Breast epithelium (tissue), 4 donors: ENCODE results near the gene TMEM243. TPM values are rescaled to one million over a fixed set of nuclear protein-coding genes. Genes with fewer than 3 reads are reported as not detected.
"Not testable (repeated sequence)": the region's sequence is repeated elsewhere in the genome, so short reads cannot be mapped to it uniquely, and the experiment has no call there.

Source experiments
- DNase-seq, 2 donors: peaks; one replicate each; pipeline ENCODE4 v3.0.0-alpha.2; 2019; ENCODE audit warnings: low spot score in 2 of 2
- H3K27ac ChIP-seq, 2 donors: fragments of 200-600 bp; sonication (generic) in 1 of 2; one replicate each; pipeline ENCODE4 v1.5.1; 2016 to 2019; ENCODE audit warnings: mild to moderate bottlenecking in 1 of 2
- H3K27me3 ChIP-seq, 2 donors: fragments of 200-600 bp; sonication (generic) in 1 of 2; one replicate each; pipeline versions ENCODE4 v1.5.1 to v1.6.0; 2017 to 2019; ENCODE audit warnings: control low read depth in 1 of 2, mild to moderate bottlenecking in 1 of 2
- H3K36me3 ChIP-seq: fragments of 200-600 bp; one replicate; pipeline ENCODE4 v1.5.1; 2019
- H3K4me1 ChIP-seq, 2 donors: fragments of 200-600 bp; sonication (generic); one replicate each; pipeline ENCODE4 v1.5.1; 2016 to 2019; ENCODE audit warnings: control low read depth in 1 of 2
- H3K4me3 ChIP-seq, 3 donors: fragments of 200-600 bp; sonication (generic); 1 replicate in 2 of 3; 2 replicates in 1 of 3; pipeline ENCODE4 v1.5.1; 2016 to 2019; ENCODE audit warnings: mild to moderate bottlenecking in 3 of 3, moderate library complexity in 2 of 3
- H3K9me3 ChIP-seq, 2 donors: fragments of 200-600 bp; sonication (generic) in 1 of 2; one replicate each; pipeline ENCODE4 v1.5.1; 2016 to 2019; ENCODE audit warnings: control low read depth in 1 of 2
- POLR2A ChIP-seq: fragments of 450-650 bp; IDR thresholded peaks from one replicate; pipeline ENCODE4 v1.6.1; 2016; ENCODE audit warnings: antibody characterized with exemption, mild to moderate bottlenecking, moderate library complexity
- POLR2AphosphoS5 ChIP-seq, 3 donors: sonication (generic); formaldehyde crosslinking; IDR thresholded peaks; one replicate each; pipeline ENCODE4 v1.6.1; 2017; ENCODE audit warnings: antibody characterized with exemption in 3 of 3
- intact Hi-C: fragments of 100-400 bp; cut with DNase I; formaldehyde crosslinking; loops from one replicate; pipeline ENCODE4 v1.15.1; 2023; ENCODE audit warnings: low total_unique reads
- total RNA-seq, 3 donors: library from RNA; depleted of rRNA; stranded (reverse); fragments of >200 nt; gene quantifications; one replicate each; pipeline ENCODE4 v1.1.0, GENCODE V29; 2016
- TF ChIP-seq, protein P1 (sequence below), 3 donors: fragments of 450-650 bp; IDR thresholded peaks; one replicate each; pipeline ENCODE4 v1.5.1; 2016 to 2017; ENCODE audit warnings: antibody characterized with exemption in 3 of 3, mild to moderate bottlenecking in 3 of 3, moderate library complexity in 3 of 3

TMEM243 gene, protein sequence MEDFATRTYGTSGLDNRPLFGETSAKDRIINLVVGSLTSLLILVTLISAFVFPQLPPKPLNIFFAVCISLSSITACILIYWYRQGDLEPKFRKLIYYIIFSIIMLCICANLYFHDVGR
- 10 to 100 TPM; 46.9 to 58.7 (median 50.8) TPM for total RNA-seq

DNA sequence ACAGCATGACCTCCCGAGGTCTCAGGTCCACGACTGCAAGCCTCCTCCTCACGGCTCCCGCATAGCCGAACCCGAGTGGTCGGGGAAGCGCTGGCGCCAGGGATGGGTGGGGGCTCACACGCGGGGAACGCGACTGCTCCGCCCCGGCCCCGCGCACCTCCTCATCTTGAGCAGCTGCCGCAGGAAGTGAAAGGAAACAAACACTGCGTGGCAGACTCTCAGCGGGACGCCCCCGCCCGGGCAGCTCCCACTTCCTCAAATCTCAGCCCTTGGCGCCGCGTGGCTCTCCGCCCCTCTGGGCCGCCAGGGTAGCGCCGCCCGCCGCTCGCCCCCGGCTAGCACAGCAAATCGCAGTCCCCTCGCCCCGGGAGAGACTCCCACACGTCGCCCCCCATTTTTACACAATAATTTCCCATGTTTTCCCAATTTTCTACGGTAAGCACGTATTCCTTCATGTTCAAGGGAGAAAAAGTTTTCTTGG, at the start of gene TMEM243:
Gene TMEM243, minus strand, starts transcription at position 188 of the 481 bp plus-strand sequence. CDS start 229 bp downstream, outside the sequence.
- TF ChIP-seq, protein P1, sequence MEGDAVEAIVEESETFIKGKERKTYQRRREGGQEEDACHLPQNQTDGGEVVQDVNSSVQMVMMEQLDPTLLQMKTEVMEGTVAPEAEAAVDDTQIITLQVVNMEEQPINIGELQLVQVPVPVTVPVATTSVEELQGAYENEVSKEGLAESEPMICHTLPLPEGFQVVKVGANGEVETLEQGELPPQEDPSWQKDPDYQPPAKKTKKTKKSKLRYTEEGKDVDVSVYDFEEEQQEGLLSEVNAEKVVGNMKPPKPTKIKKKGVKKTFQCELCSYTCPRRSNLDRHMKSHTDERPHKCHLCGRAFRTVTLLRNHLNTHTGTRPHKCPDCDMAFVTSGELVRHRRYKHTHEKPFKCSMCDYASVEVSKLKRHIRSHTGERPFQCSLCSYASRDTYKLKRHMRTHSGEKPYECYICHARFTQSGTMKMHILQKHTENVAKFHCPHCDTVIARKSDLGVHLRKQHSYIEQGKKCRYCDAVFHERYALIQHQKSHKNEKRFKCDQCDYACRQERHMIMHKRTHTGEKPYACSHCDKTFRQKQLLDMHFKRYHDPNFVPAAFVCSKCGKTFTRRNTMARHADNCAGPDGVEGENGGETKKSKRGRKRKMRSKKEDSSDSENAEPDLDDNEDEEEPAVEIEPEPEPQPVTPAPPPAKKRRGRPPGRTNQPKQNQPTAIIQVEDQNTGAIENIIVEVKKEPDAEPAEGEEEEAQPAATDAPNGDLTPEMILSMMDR (IDR thresholded peaks at IDR 0.05) = no peak
- TF ChIP-seq POLR2A (peak; percentile 58), POLR2AphosphoS5 (IDR thresholded peaks at IDR 0.05) (peak; percentile 32 to 57 (median 32))
- no peaks in the 10 kb centered on the region for H3K36me3 ChIP-seq
- peak; percentile 62 to 77 for DNase-seq
- intact Hi-C loops = loop anchor here (2.0 kb wide), 1 partner anchor 69 kb away; no protein-coding TSS in a partner anchor
- H3K27me3 ChIP-seq = no peaks in the 10 kb centered on the region
- H3K27ac ChIP-seq = peak within 1 kb of the TSS; percentile 89 to 94
- H3K4me3 ChIP-seq = peak within 1 kb of the TSS; percentile 87 to 97 (median 95)
- no peaks in the 10 kb centered on the region for H3K9me3 ChIP-seq
- H3K4me1 ChIP-seq = peaks cover 3 to 7% of the 10 kb centered on the region in 2 donors

DNA sequence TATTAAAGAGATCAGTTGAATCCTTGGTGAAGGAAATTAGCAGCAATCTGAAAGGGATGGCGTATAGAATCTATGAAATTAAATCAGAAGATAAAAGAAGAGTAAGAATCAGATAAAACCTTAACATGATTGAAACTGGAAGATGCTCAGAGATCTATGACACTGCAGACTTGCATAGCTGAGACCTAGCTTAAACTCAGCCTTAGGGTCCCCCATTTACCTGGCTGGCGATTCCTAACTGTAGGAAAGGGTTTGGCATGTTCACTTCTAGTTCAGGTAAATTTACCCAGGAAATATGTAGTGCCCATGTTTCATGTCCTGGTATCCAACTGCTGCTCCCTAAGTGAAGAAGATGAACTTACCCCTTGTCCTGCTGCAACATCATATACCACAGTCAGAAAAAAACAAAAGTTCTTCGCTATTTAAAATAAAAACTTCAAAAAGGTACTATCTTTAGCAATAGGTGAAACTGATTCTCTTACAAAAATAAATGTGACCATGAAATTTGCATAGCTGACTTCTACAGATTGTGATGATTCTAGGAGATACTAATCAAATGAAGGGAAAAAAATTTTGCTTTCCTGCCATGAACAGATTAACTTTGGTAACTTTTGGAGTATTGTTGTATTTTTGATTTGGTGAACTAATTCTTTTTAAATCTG, 47.8 kb upstream of the TMEM243 start:
- Histone ChIP-seq H3K27me3 (no peaks in the 10 kb centered on the region), H3K4me3 (no peak overlapping the region), H3K9me3 (no peaks in the 10 kb centered on the region), H3K27ac (no peak overlapping the region), H3K36me3 (no peaks in the 10 kb centered on the region), H3K4me1 (no peaks in the 10 kb centered on the region)
- intact Hi-C loops = no loop called here
- TF ChIP-seq POLR2AphosphoS5 (IDR thresholded peaks at IDR 0.05) (no peak), POLR2A (no peak)
- no peak for DNase-seq

DNA sequence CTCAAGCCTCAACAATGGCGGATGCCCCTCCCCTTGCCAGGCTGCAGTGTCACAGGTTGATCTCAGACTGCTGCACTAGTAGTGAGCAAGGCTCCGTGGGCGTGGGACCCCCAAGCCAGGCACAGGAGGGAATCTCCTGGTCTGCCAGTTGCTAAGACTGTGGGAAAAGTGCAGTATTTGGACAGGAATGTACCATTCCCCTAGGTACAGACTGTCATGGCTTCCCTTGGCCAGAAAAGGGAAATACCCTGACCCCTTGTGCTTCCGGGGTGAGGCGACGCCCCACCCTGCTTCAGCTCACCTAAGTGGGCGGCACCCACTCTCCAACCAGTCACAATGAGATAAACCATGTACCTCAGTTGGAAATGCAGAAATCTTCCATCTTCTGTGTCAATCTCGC, 44.0 kb upstream of the TMEM243 start:
- Histone ChIP-seq H3K4me3 (no peak overlapping the region), H3K36me3 (no peaks in the 10 kb centered on the region), H3K27me3 (no peaks in the 10 kb centered on the region), H3K27ac (no peak overlapping the region), H3K9me3 (peaks cover 0 to 7% of the 10 kb centered on the region in 2 donors), H3K4me1 (no peaks in the 10 kb centered on the region)
- intact Hi-C loops = no loop called here
- no peak for TF ChIP-seq POLR2AphosphoS5 (IDR thresholded peaks at IDR 0.05)
- TF ChIP-seq, protein P1 (IDR thresholded peaks at IDR 0.05) = no peak
- no peak for TF ChIP-seq POLR2A
- DNase-seq = no peak

DNA sequence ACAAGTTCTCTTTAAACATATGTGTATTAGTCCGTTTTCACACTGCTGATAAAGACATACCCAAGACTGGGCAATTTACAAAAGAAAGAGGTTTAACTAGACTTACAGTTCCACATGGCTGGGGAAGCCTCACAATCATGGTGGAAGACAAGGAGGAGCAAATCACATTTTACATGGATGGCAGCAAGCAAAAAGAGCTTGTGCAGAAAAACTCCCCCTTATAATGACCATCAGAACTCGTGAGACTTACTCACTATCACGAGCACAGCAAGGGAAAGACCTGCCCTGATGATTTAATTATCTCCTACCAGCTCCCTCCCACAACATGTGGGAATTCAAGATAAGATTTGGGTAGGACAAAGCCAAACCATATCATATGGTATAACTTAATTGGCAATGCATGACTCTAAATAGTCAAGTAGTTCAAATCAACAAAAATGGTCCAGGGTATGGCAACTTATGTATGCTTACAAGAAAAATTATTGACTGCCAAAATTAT, 34.1 kb upstream of the TMEM243 start:
- intact Hi-C loops = no loop called here
- TF ChIP-seq POLR2A (no peak), POLR2AphosphoS5 (IDR thresholded peaks at IDR 0.05) (no peak)
- TF ChIP-seq, protein P1 (IDR thresholded peaks at IDR 0.05) = no peak
- no peaks in the 10 kb centered on the region for H3K4me1 ChIP-seq
- H3K27ac ChIP-seq = no peak overlapping the region
- H3K4me3 ChIP-seq = no peak overlapping the region
- no peak for DNase-seq
- H3K9me3 ChIP-seq = peaks cover 0 to 6% of the 10 kb centered on the region in 2 donors
- no peaks in the 10 kb centered on the region for H3K27me3 ChIP-seq
- H3K36me3 ChIP-seq = no peaks in the 10 kb centered on the region

DNA sequence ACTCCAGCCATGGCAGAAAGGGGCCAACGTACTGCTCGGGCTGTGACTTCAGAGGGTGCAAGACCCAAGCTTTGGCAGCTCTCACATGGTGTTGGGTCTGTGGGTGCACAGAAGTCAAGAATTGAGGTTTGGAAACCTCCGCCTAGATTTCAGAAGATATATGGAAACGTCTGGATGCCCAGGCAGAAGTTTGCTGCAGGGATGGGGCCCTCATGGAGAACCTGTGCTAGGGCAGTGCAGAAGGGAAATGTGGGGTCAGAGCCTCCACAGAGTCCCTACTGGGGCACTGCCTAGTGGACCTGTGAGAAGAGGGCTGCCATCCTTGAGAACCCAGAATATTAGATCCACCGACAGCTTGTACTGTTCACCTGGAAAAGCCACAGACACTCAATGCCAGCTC, 26.1 kb upstream of the TMEM243 start:
- H3K4me1 ChIP-seq, DNase-seq, H3K4me3 ChIP-seq, H3K9me3 ChIP-seq, H3K27me3 ChIP-seq, H3K27ac ChIP-seq, H3K36me3 ChIP-seq, intact Hi-C loops: not testable (repeated sequence)

DNA sequence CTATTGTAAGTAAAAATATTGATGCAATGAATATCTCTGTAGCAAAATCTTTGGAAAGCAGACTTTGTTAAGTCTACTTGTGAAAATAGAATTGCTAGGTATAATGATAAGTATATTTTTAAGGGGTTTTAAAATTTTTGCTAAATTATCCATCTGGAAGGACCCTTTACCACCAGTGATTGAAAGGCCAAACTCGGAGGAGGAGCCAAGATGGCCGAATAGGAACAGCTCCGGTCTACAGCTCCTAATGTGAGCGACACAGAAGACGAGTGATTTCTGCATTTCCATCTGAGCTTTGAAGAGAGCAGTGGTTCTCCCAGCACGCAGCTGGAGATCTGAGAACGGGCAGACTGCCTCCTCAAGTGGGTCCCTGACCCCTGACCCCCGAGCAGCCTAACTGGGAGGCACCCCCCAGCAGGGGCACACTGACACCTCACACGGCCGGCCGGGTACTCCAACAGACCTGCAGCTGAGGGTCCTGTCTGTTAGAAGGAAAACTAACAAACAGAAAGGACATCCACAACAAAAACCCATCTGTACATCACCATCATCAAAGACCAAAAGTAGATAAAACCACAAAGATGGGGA, 19.0 kb upstream of the TMEM243 start:
- H3K27me3 ChIP-seq, H3K36me3 ChIP-seq, H3K27ac ChIP-seq, H3K9me3 ChIP-seq, H3K4me1 ChIP-seq, DNase-seq, intact Hi-C loops, H3K4me3 ChIP-seq: not testable (repeated sequence)
